ENCODE results near the gene METTL21A.

The METTL21A gene

DNA sequence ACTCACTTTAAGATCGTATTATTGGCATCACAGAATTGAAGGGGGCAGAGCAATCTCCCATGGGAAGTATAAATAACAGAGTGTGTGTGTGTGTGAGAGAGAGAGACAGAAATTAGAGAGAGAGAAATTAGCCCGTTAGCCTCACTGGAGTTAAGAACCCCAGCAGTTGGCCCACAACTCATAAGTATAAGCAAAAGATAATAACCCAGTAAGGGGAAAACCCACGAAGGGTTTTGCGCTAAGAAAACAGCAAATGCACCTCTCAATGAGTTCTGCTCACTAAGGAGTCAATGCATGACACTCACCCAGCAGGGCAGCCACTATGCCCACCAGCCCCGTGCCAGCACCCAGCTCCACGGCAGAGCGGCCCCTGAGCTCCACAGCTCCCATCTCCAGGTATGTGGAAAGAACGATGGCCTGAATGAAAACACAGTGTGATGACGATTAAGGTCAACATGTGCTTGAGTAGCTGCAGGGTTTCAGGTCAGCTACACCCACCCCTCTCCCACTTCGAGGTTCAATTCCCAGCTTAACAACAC lies 3.6 kb downstream of the METTL21A start:
- no peak for DNase-seq

GRCh38 chr2:207619764-207620203 lies 5.4 kb downstream of the METTL21A start:
- no peak for DNase-seq

GRCh38 chr2:207617011-207617671 lies 8.1 kb downstream of the METTL21A start:
- no peak for DNase-seq

- DNase-seq = no peak
These were observed 9.0 kb downstream of the METTL21A start for GRCh38 chr2:207616185-207616584.

DNA sequence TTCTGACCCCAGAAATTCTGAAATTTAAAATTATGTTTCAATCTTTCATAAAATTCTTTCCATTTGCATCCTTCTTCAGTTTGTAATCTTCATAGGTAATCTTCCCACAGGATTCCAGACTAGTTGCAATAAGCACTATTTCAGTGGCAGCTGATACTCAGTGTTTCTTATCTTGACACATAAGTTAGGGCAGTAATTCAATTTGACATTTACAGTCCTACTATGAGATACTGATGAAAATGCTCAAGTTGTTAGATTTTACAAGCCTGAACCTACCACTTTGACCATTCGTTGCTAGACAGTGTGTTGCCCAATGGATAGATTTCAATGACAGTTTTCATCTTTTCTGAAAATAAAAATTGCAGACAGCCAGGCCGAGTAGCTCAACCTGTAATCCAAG lies 10.4 kb downstream of the METTL21A start:
- DNase-seq = no peak

DNA sequence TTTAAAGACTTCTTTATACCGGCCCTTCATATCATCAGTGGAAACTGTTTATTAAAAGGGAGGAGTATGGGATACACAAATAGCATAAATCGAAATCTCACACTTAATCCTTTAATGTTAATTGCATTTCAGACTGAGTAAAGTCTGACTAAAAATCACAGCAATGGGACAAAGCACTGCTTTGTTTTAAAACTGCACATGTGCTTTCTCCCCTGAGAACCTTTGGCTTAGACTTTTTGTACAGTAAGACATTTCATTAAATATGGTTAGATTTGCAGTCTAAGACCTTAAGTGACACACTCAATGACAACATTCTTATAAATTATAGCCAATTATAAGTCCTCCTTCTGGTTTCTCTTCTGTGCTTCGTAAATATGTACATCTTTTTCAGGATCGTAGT lies 12.5 kb downstream of the METTL21A start:
- no peak for DNase-seq

DNA sequence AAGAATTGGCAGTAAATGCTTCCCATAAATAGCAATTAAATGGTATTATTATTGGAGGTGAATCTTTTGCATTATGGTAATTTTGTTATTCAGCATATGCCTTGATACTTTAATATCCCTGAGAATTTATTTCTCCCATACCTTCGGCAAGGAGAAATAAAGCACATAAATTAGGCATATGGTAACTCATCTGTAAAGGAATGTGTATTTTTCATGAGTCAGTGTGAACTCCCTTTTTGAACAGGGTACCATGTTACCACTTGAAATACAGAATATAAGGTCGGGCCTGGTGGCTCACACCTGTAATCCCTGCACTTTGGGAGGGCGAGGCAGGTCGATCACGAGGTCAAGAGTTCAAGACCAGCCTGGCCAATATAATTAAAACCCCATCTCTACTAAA lies 18.4 kb downstream of the METTL21A start:
- DNase-seq = no peak

DNA sequence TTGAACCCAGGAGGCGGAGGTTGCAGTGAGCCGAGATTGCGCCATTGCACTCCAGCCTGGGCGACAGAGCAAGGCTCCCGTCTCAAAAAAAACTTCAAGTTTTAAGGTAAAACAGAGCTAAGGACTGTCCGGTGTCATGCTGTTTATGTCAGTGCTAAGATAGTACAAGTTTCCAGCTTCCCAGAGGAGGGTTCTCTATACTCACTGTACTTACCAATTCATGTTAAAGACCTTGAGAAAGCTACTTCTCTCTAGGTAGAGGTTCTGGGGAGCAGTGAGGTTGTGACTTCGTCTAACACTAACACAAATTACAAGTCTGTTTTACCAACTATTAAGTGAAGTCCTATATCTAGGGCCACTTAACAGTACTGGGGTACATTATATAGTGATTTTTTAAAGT lies 18.8 kb downstream of the METTL21A start:
- DNase-seq = no peak

- no peak for DNase-seq
These were observed 21.7 kb downstream of the METTL21A start for GRCh38 chr2:207603486-207603885.

- no peak for DNase-seq
These were observed 23.4 kb downstream of the METTL21A start for GRCh38 chr2:207601774-207602173.

DNA sequence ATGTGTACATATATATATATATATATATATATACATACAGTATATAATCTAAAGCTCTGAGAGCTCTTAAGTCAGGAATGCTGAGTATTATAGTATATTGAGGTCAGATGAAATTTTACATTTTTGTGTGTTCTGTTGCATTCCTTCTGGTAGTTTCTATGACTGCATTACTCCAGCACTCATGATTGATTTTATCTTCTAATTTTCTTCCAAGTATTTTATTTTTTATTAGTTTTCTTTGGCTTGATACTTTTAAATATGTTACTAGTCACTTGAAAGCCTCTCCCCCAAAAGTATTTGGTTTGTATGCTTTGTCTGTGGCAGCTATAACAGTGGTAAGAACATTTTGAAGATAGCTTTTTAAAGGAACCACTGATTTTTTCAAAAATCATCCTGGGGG lies 25.0 kb downstream of the METTL21A start:
- DNase-seq = no peak

DNA sequence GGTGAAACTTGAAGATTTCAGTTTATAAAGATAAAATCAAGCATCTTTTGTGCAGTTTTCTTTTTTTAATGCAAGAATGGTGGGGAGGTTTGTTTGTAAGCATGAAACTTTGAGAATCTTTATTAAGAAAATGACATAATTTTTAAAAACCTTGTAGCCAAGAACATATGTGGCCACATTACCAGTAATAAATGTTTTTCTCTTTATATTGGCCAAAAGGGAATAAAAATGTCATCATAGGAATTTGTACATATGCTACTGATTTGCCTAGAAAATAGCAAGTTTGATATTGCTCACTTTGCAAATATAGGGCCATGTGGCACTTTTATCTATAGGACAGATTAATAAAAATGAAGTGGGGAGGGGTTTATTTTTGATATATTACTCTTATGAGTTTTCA lies 25.6 kb downstream of the METTL21A start:
- no peak for DNase-seq

GRCh38 chr2:207594731-207595130 lies 30.5 kb downstream of the METTL21A start:
- DNase-seq = no peak

GRCh38 chr2:207594264-207594663 lies 30.9 kb downstream of the METTL21A start:
- DNase-seq = no peak

DNA sequence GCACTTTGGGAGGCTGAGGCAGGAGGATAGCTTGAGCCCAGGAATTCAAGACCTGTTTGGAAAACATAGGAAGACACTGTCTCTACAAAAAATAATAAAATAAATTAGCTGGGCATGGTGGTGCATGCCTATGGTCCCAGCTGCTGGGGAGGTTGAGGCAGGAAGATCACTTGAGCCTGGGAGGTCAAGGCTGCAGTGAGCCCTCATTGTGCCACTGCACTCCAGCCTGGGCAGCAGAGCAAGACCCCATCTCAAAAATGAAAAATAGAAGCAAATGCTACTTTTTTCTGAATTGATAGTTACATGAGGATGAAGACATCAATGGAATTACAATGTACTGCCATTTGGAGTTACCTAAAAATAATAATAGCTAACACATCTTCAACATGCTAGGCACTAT lies 31.9 kb downstream of the METTL21A start:
- DNase-seq = no peak

DNA sequence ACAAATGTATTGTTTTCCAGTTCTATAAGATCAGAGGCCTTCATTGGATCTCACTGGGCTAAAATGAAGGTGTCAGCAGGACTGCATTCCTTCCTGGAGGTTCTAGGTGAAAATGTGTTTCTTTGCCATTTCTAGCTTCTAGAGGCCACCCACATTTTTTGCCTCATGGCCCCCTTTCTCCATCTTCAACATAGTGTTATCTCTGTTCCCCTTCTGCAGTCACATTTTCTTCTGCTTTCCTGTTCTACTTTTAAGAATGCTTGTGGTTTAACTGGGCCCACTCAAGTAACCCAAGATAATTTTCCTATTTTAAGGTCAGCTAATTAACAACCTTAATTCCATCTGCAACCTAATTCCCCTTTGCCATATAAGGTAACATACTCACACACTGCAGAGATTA lies 36.1 kb downstream of the METTL21A start:
- DNase-seq = no peak

GRCh38 chr2:207587305-207587704 lies 37.9 kb downstream of the METTL21A start:
- no peak for DNase-seq

GRCh38 chr2:207584952-207585351 lies 40.2 kb downstream of the METTL21A start:
- DNase-seq = no peak

GRCh38 chr2:207571370-207571769 lies 53.8 kb downstream of the METTL21A start:
- no peak for DNase-seq

DNA sequence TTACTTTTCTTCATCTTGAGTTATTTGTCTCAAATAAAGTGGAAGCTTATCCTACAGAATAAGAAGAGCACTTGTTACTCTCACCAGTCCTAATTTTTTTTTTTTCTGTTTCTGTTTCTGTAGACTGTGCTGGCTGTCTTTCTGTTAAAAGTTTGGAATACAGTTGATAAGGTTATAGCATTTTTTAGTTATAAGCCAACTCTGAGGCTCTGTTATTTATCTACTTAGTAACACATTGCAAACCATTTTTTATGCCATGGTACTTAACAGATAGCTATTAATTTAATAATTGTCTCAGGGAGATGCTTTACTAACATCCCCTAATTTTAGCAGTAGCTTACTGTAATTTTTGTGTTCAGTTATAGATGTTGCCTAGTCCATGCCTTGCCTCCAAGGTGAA lies 57.5 kb downstream of the METTL21A start:
- DNase-seq = no peak

DNA sequence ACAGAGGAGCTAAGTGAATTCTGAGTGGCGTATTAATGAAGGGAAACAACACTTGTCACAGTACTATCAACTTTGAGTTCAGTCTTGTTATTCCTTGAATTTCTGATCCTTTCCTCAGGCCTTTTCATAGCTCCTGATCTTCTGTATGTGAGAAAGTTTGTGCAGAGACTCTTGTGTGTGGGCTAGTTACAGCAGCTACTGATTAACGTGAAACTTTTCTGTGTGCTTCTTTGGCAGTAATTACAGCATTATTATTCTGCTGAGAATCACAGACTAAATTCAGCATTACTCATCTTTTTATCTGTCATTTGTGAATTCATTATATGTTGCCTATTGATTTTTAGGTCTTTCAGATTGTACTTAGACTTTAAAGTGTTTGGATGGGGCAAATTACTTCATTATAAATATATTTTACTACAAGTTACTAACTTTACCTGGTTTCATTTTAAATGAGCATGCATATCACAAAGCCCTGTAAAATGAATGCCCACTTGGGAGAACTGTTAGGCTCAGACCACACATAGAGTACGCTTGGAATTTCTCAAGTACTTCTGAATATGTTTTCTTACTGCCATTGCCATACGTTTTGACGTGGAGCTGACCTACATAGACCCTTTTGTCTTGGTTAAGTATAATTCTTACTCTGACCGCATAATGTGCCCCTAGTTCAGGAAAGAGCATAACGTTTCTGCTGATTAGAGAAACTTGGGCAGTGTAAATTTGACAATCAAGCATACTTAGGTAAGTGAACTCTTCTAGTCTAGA lies 59.3 kb downstream of the METTL21A start:
- DNase-seq = no peak

Data from NCI-H1436 treated with DMSO at 0.1 percent for 48 hours (cell line).